ENCODE measurements around the gene HCN2. TPM values are rescaled to one million over a fixed set of nuclear protein-coding genes. Genes with fewer than 3 reads are reported as not detected.
A peak's percentile ranks its signal among the peaks of the same experiment; 100 is the strongest.

The HCN2 gene
- total and polyA plus RNA-seq, 9 of the 15 experiments (the other 6 are each of a cell fraction or from before 2014, with no cell fraction given) = 0.29 to 4.2 (median 0.82) TPM; not detected in 2

DNA sequence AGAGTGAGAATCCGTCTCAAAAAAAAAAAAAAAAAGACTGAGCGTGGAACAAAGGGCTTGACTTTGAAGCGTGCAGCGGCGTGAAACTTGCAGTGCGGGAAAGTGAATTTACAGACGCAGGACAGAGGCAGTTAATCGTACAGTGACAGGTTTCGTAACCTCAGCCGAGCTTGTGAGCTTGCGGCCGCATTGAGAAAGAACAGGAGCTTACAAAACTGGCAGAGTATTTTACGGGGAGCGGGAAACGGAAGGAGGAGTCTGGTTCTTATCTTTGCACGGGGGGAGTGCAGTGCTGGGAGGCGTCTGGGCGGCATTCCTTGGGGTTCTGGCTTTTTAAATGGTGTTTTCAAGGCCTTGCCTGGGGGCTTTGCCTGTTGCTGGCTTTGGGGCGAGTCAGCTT, 23.3 kb upstream of the HCN2 start (continued):
- no peak for TF ChIP-seq NCOA4 (IDR thresholded peaks at IDR 0.05; ENCODE audit: partially characterized antibody)
- TF ChIP-seq KLF1 (tag; IDR thresholded peaks at IDR 0.05) = no peak
- TF ChIP-seq ZNF444 (CRISPR knock-in tag; IDR thresholded peaks at IDR 0.05) = no peak
- no peak for TF ChIP-seq ASH1L (IDR thresholded peaks at IDR 0.05; ENCODE audit: borderline replicate concordance, low read depth, partially characterized antibody)
- no peak for TF ChIP-seq ZNF507 (tag; conservative IDR thresholded peaks at IDR 0.05)
- TF ChIP-seq ZNF76 (CRISPR knock-in tag; IDR thresholded peaks at IDR 0.05; ENCODE audit: borderline replicate concordance) = no peak
- TF ChIP-seq U2AF1 (optimal IDR thresholded peaks at IDR 0.05; ENCODE audit: low read depth, low read length) = no peak
- TF ChIP-seq GATAD2B (IDR thresholded peaks at IDR 0.05; ENCODE audit: borderline replicate concordance) = no peak
- peak; percentile 38 for TF ChIP-seq E2F8 (IDR thresholded peaks at IDR 0.05; ENCODE audit: low read depth, partially characterized antibody)
- TF ChIP-seq, protein P1, sequence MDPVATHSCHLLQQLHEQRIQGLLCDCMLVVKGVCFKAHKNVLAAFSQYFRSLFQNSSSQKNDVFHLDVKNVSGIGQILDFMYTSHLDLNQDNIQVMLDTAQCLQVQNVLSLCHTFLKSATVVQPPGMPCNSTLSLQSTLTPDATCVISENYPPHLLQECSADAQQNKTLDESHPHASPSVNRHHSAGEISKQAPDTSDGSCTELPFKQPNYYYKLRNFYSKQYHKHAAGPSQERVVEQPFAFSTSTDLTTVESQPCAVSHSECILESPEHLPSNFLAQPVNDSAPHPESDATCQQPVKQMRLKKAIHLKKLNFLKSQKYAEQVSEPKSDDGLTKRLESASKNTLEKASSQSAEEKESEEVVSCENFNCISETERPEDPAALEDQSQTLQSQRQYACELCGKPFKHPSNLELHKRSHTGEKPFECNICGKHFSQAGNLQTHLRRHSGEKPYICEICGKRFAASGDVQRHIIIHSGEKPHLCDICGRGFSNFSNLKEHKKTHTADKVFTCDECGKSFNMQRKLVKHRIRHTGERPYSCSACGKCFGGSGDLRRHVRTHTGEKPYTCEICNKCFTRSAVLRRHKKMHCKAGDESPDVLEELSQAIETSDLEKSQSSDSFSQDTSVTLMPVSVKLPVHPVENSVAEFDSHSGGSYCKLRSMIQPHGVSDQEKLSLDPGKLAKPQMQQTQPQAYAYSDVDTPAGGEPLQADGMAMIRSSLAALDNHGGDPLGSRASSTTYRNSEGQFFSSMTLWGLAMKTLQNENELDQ (CRISPR knock-in tag; IDR thresholded peaks at IDR 0.05; ENCODE audit: borderline replicate concordance) = no peak
- 0 out of 2 replicates have a peak, but pooled peaks have one; percentile 39 for TF ChIP-seq E2F3 (CRISPR knock-in tag; IDR thresholded peaks at IDR 0.05)
- TF ChIP-seq, protein P2, sequence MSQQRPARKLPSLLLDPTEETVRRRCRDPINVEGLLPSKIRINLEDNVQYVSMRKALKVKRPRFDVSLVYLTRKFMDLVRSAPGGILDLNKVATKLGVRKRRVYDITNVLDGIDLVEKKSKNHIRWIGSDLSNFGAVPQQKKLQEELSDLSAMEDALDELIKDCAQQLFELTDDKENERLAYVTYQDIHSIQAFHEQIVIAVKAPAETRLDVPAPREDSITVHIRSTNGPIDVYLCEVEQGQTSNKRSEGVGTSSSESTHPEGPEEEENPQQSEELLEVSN (IDR thresholded peaks at IDR 0.05; ENCODE audit: borderline replicate concordance in 1 of 2, extremely low read depth in 1 of 2, insufficient read depth in 1 of 2, insufficient read length in 1 of 2, low read depth in 1 of 2, low read length in 1 of 2, poor library complexity in 1 of 2, severe bottlenecking in 1 of 2) = peak; percentile 68 to 84
- TF ChIP-seq CHD4 (IDR thresholded peaks at IDR 0.05; ENCODE audit: insufficient read depth, insufficient replicate concordance, low read depth, low read length, poor library complexity, severe bottlenecking) = no peak
- TF ChIP-seq ETV1 (tag; conservative IDR thresholded peaks at IDR 0.05; ENCODE audit: low read depth) = peak; percentile 25; the same call in 1 of the 2 replicates
- no peak for TF ChIP-seq IRF2 (CRISPR knock-in tag; IDR thresholded peaks at IDR 0.05)
- no peak for TF ChIP-seq DEAF1 (CRISPR knock-in tag; IDR thresholded peaks at IDR 0.05)
- TF ChIP-seq USF2 (CRISPR knock-in tag; IDR thresholded peaks at IDR 0.05) = no peak
- TF ChIP-seq ZC3H11A (IDR thresholded peaks at IDR 0.05; ENCODE audit: low read depth, low read length) = no peak
- no peak for TF ChIP-seq TCF7 (IDR thresholded peaks at IDR 0.05; ENCODE audit: borderline replicate concordance)
